Activated naive CD8-positive, alpha-beta T cell treated with anti-CD3 and anti-CD28 coated beads, Interleukin-2, amount 50 U/mL, for 16 hours (primary cell): ENCODE measurements around the gene LDAF1.
"Not testable (repeated sequence)": the region's sequence is repeated elsewhere in the genome, so short reads cannot be mapped to it uniquely, and the experiment has no call there.

Experiments used
- DNase-seq: peaks from one replicate; pipeline ENCODE4 v3.0.0-alpha.2; 2020; ENCODE audit warnings: low read depth, low spot score

Gene LDAF1

GRCh38 chr16:21162661-21163151 lies 4.2 kb downstream of the LDAF1 start:
- no peak for DNase-seq

GRCh38 chr16:21163576-21163975 lies 5.1 kb downstream of the LDAF1 start:
- DNase-seq, result no peak

DNA sequence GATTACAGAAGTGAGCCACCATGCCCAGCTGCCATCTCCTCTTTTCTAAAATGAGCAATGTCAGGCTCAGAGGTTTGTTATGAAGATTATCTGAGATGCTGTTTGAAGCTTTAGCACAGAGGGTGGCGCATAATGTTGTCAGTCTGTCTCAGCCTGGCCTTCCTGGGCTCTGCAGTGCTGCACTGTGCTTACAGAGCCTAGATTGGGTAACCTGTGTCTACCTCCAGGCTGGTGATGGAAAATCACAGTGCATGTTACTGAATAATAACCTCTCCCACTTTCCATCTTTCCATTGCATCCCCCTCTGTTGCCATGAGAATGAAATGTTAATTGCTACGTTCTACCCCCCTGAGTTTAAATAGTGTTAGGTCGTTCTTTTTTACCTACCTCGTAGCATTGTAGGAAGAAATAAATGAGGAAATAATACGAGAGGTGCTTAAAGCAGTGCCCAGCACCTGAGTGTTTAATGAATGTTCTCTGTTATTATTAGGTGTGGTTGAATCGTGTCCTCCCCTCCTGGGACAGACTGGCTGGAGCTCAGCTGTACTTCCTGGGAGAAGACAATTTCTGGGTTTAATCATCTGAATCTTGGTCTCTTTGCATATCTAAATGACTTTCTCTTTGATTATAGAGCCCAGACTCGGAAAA lies 6.2 kb downstream of the LDAF1 start:
- DNase-seq, result no peak

DNA sequence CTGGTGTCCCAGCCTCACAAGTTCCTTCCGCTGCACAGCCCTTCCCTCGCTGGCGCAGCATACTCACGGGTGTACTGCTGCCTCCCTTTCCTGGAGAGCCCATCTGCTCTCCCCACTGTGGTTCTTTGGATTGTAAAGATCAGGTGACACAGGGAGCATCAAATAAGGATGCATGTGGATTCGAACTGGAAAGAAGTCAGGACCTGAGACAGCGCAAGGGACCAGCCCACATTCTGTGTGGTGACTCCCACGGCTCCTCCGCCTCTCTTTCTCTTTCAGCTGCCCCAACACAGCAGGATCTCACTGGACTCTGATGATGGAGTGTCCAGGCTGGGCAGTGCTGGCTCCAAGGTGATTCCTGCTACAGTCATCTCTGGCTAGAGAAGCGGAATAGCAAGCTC lies 8.1 kb downstream of the LDAF1 start:
- DNase-seq, result no peak

- no peak for DNase-seq
These were observed 8.9 kb downstream of the LDAF1 start for GRCh38 chr16:21167360-21167759.

- DNase-seq, result no peak
These were observed 9.6 kb downstream of the LDAF1 start for GRCh38 chr16:21167929-21168602.

- no peak for DNase-seq
These were observed 10.9 kb downstream of the LDAF1 start for GRCh38 chr16:21169249-21169981.

DNA sequence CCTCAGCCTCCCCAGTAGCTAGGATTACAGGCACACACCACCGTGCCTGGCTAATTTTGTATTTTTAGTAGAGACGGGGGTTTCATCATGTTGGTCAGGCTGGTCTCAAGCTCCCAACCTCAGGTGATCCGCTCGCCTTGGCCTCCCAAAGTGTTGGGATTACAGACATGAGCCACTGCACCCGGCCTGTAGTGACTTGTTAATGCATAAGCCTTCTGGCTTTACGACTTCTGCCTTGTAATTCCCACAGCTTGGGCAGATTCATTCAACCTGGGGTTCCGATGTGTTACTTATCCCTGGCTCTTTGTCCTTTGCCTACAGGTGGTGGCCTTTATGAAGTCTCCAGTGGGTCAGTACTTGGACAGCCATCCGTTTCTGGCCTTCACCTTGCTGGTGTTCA lies 11.6 kb downstream of the LDAF1 start:
- not testable (repeated sequence) for DNase-seq

DNA sequence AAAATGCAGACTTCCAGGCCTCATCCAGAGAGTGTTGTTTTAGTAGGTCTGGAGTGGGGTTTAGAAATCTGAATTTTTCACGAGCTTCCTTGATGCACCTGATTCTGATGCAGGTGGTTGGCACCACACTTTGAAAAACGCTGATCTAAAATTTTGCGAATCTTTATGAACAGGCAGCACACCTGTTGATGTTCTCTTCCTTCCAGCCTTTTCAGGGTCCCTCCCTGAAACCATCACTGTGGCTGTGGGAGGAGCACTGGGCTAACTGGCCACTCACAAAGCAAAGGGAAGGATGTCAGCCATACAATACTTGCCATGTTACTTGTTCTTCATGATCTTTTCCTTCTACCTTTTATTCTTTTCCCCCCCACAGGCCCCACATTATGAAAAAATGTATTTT lies 14.2 kb downstream of the LDAF1 start:
- DNase-seq, result no peak

DNA sequence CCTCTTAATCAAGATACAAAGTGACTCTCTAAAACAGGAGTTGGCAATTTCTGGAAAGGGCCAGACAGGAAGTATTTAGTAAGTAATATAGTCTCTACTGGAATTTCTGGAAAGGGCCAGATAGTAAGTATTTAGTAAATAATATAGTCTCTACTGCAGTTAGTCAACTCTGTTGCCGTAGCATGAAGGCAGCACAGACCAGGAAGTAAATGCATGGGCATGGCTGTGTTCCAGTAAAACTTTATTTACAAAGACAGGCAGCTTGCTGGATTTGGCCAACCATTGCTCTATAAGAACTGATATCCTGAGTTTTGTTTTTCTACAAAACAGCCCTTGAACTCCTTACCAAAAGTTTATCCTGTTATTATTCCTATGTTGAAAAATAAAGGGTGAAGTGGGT lies 16.9 kb downstream of the LDAF1 start:
- DNase-seq, result no peak

- no peak for DNase-seq
These were observed 20.9 kb downstream of the LDAF1 start for GRCh38 chr16:21179126-21179982.

DNA sequence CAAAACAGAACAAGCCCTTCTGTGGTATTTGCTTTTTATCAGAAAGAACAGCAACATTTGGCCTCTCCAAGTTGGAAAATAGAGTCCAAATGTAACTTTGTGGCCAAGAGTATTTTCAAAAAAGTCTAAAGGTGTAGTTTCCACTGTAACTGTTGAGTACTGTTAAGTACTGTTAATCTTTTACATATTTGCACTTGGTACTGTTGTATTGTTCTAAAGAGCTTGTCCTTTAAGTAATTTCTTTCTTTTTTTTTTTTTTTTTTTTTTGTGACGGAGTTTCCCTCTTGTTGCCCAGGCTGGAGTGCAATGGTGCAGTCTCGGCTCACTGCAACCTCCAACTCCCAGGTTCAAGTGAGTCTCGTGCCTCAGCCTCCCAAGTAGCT lies 21.5 kb downstream of the LDAF1 start:
- no peak for DNase-seq

DNA sequence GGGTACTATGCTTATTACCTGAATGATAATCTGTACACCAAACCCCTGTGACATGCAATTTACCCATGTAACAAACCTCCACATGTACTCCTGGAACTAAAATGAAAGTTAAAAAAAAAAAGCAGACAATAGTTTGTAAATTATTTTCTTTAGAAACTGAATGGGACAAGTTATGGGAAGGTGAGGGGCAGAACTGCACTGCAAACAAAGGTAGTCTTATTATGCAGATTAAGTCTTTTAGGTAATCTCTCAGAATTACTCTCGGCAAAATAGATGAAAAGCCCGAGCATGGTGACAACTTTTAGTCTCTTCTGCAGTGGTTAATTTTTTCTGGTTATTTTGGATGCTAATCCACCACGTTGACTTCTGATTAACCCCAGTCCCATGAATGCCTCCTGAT lies 25.5 kb downstream of the LDAF1 start:
- DNase-seq, result no peak

DNA sequence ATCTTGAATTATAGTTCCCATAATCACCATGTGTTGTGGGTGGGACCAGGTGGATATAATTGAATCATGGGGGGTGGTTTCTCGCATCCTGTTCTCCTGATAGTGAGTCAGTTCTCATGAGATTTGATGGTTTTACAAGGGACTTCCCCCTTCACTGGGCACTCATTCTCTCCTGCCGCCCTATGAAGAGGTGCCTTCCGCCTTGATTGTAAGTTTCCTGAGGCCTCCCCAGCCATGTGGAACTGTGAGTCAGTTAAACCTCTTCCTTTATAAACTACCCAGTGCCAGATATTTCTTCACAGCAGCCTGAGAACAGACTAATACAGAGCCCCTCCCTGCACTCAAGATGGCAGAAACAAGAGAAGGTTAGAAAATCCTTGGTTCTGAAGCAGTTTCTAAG lies 26.4 kb downstream of the LDAF1 start:
- no peak for DNase-seq

DNA sequence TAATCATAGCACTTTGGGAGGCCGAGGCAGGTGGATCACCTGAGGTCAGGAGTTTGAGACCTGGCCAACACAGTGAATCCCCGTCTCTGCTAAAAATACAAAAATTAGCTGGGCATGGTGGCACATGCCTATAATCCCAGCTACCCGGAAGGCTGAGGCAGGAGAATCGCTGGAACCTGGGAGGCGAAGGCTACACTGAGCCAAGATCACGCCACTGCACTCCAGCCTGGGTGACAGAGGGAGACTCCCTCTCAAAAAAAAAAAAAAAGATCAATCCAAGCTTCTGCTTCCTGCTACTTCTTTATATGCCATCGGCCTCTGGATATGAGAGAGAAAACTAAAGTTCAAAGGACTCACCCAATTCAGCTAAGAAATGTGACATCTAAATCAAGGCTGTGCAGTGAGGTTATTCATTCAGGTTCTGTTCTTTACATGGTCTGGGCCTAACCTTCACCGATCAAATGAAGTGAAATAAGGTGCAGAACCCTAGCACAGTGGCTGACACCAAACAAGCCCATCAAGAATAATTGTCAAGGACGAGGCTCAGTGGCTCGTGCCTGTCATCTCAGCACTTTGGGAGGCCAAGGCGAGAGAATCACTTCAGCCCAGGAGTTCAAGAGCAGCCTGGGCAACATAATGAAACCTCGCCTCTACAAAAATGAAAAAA lies 27.3 kb downstream of the LDAF1 start:
- DNase-seq, result no peak

DNA sequence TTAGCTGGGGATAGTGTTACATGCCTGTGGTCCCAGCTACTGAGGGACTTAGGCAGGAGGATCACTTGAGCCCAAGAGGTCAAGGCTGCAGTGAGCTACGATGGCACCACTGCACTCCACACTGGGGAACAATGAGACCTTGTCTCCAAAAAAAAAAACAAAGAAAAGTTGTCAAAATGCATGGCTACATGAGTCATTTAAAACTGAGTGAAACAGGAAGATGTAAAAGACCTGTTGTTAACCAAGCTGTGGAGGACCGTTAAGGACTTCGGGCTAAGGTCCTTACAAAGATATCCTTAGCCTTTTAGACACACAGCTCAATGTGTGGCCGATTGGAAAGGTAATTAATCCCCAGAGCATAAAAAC lies 27.8 kb downstream of the LDAF1 start:
- DNase-seq, result no peak

DNA sequence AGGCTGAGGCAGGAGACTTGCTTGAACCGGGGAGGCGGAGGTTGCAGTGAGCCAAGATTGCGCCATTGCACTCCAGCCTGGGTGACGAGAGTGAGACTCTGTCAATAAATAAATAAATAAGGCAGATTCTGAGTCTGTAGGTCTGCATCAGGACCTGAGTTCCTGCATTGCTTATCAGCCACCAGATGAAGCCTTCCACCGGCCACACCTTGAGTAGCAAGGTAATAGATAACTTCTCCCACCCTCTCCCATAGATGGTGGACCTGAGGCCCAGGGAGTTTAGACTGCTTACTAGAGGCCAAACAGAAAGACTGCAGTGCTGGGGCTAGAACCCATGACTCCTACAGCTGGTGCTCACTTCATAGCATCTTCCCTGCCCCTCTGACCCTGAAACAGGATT lies 30.8 kb downstream of the LDAF1 start:
- no peak for DNase-seq

DNA sequence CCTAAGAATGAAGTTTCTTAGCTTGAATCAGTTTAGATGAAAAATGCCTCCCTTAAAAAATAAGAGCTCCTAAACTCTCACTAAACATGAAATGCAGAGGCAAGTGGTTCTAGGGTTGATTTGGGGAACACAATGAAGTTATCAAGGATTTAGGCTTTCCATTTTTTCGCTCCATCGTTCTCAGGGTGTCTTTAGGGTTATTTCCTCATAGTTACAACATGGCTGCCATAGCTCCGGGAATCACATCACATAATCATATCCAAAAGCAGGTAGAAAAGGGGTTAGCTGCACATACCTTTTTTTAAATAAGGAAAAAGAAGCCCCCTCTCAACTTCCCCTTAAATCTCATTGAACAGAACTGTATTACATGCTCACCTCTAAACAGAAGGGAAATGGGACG lies 31.5 kb downstream of the LDAF1 start:
- DNase-seq, result no peak

DNA sequence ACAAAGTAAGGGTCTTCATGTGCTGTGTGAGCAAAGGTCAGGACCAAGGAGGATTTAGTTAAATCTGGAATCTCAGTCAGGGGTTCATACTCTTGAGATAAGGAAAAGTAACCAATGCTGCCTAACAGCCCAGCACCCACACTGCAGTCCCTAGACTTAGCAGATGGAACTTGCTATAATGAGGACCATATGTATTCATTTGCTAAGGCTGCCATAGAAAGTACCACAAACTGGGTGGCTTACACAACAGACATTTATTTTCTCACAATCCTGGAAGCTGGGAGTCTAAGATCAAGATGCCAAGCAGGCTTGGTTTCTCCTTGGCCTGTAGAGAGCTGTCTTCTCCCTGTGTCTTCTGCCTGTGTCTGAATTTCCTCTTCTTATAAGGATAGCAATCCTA lies 32.1 kb downstream of the LDAF1 start:
- no peak for DNase-seq

DNA sequence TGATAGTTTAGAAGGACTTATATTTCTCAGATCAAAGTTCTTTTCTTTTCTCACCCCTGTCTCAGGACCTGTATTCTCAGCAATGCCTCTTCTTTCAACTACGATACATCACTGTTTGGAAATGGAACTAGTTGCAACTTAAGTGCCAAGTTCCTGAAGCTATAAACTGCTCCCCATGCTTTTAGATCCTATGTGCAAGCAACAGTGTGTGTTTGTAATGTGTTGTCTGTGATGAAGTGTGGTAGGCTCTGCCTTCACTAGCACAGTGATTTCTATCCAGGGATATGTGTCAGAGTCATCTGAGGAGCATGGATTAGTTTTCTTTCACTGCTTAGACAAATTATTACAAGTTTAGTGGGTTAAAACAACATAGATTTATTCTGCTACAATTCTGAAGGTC lies 34.5 kb downstream of the LDAF1 start:
- no peak for DNase-seq

DNA sequence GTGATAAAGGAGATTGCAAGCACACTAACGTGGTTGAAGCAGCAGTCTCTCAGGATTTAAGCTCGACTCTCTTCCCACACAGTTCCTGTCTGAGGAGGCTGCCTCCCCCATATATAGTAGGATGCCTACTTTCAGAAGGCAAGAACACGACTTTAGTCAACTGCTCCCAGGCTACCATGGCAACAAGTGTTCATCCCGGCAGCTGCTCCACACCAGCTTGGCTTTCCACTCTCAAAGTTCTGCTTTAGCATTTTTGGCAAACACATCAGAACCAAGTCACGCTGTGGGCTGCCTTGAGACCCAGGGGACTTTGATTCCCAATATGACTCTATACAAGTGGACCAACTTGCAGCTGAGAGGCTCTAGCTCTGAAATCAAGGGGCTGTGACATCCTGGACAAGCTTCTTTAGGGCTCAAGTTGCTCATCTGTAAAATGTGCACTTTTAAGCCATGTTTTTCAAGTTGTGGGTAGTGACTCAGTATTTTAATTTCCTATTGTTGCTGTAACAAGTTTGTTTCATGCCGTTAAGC lies 36.4 kb downstream of the LDAF1 start:
- DNase-seq, result no peak
